Nephron progenitor cell (in vitro differentiated cells): ENCODE data around the gene CGB5.
A peak's percentile ranks its signal among the peaks of the same experiment; 100 is the strongest.
"Not testable (repeated sequence)": the region's sequence is repeated elsewhere in the genome, so short reads cannot be mapped to it uniquely, and the experiment has no call there.

ENCODE experiments used
- DNase-seq: peaks from one replicate; pipeline ENCODE4 v3.0.0; 2021
- H3K27ac Mint-ChIP-seq: 2 replicates; pipeline ENCODE4 v1.8.0; 2021; ENCODE audit warnings: mild to moderate bottlenecking, moderate library complexity, mixed read lengths
- H3K27me3 Mint-ChIP-seq: 2 replicates; pipeline ENCODE4 v1.8.0; 2021; ENCODE audit warnings: mild to moderate bottlenecking, low read depth, mixed read lengths; ENCODE audit not compliant: poor library complexity
- H3K36me3 Mint-ChIP-seq: 2 replicates; pipeline ENCODE4 v1.8.0; 2021; ENCODE audit warnings: low read depth, mixed read lengths
- H3K4me1 Mint-ChIP-seq: 2 replicates; pipeline ENCODE4 v1.8.0; 2021; ENCODE audit warnings: mixed read lengths
- H3K4me3 Mint-ChIP-seq: 2 replicates; pipeline ENCODE4 v1.8.0; 2021; ENCODE audit warnings: mild to moderate bottlenecking, moderate library complexity, mixed read lengths
- H3K9me3 Mint-ChIP-seq: 2 replicates; pipeline ENCODE4 v1.8.0; 2021; ENCODE audit warnings: mild to moderate bottlenecking, moderate library complexity, mixed read lengths
- CTCF ChIP-seq: fragments of 200-600 bp; sonication (generic); IDR thresholded peaks from 2 replicates; pipeline ENCODE4 v1.5.0; 2021; ENCODE audit warnings: antibody characterized with exemption

CGB5 gene

GRCh38 chr19:49016067-49016839, 27.4 kb upstream of the CGB5 start:
- H3K27ac Mint-ChIP-seq, result no peak overlapping the region
- H3K27me3 Mint-ChIP-seq, result peaks cover 31% of the 10 kb centered on the region
- DNase-seq, result no peak
- H3K4me3 Mint-ChIP-seq, result no peak overlapping the region
- H3K9me3 Mint-ChIP-seq, result no peaks in the 10 kb centered on the region
- peaks cover 23% of the 10 kb centered on the region for H3K36me3 Mint-ChIP-seq
- peaks cover 23% of the 10 kb centered on the region for H3K4me1 Mint-ChIP-seq
- TF ChIP-seq CTCF, result no peak

- Mint-ChIP-seq H3K36me3 (peaks cover 23% of the 10 kb centered on the region), H3K27me3 (peaks cover 31% of the 10 kb centered on the region), H3K27ac (no peak within 1 kb of the TSS), H3K9me3 (no peaks in the 10 kb centered on the region), H3K4me1 (peaks cover 28% of the 10 kb centered on the region), H3K4me3 (peak within 1 kb of the TSS; percentile 45)
- DNase-seq, result no peak
- TF ChIP-seq CTCF, result no peak
Observed at GRCh38 chr19:49017041-49017665, 26.5 kb upstream of the CGB5 start, which contains the start of gene LHB. Gene LHB (minus strand): TSS chr19:49017091. CDS start chr19:49017081, 10 bp downstream.

GRCh38 chr19:49017666-49018351, 25.8 kb upstream of the CGB5 start:
- H3K36me3 Mint-ChIP-seq, result peaks cover 16% of the 10 kb centered on the region

GRCh38 chr19:49018388-49019241, 25.0 kb upstream of the CGB5 start:
- H3K4me1 Mint-ChIP-seq, result peaks cover 28% of the 10 kb centered on the region
- H3K36me3 Mint-ChIP-seq, result peaks cover 16% of the 10 kb centered on the region
- not testable (repeated sequence) for H3K27ac Mint-ChIP-seq, DNase-seq, H3K9me3 Mint-ChIP-seq
- H3K27me3 Mint-ChIP-seq, result peaks cover 32% of the 10 kb centered on the region
- H3K4me3 Mint-ChIP-seq, result peak overlapping the region; percentile 68

More at GRCh38 chr19:49017666-49018351, 25.8 kb upstream of the CGB5 start:
- peak; percentile 46 for TF ChIP-seq CTCF
- Mint-ChIP-seq H3K4me1 (peaks cover 28% of the 10 kb centered on the region), H3K4me3 (peak overlapping the region; percentile 45), H3K9me3 (no peaks in the 10 kb centered on the region), H3K27ac (no peak overlapping the region), H3K27me3 (peaks cover 31% of the 10 kb centered on the region)
- peak; percentile 70 for DNase-seq

GRCh38 chr19:49019242-49019932, 24.3 kb upstream of the CGB5 start:
- Mint-ChIP-seq H3K4me1 (peaks cover 28% of the 10 kb centered on the region), H3K4me3 (peak overlapping the region; percentile 68), H3K9me3 (no peaks in the 10 kb centered on the region), H3K27ac (no peak overlapping the region), H3K27me3 (peaks cover 33% of the 10 kb centered on the region), H3K36me3 (peaks cover 11% of the 10 kb centered on the region)
- peak; percentile 57 for DNase-seq
- no peak for TF ChIP-seq CTCF
